ENCODE measurements around the gene CAPZB.

GRCh38 chr1:19525607-19526545 lies 40.5 kb upstream of the CAPZB start:
- no peak for TF ChIP-seq POLR2AphosphoS5 (IDR thresholded peaks at IDR 0.05; ENCODE audit: low read depth, low read length)
- TF ChIP-seq SIN3A (IDR thresholded peaks at IDR 0.05; ENCODE audit: borderline replicate concordance, insufficient read depth, low read length) = no peak
- no peak for TF ChIP-seq TAF1 (IDR thresholded peaks at IDR 0.05; ENCODE audit: borderline replicate concordance, insufficient read depth, low read length)
- TF ChIP-seq REST (IDR thresholded peaks at IDR 0.05; ENCODE audit: insufficient read depth in 1 of 2, low read depth in 2 of 2, low read length in 2 of 2) = no peak
- TF ChIP-seq FOXP2 (optimal IDR thresholded peaks at IDR 0.05; ENCODE audit: borderline replicate concordance, extremely low read depth, extremely low read length, insufficient read depth) = no peak
